T-cell (primary cell): ENCODE measurements around the gene LRRC36. TPM values are rescaled to one million over a fixed set of nuclear protein-coding genes. Genes with fewer than 3 reads are reported as not detected.
A peak's percentile ranks its signal among the peaks of the same experiment; 100 is the strongest.

Source experiments
- ATAC-seq, 4 experiments: fragments of 200-7000 bp in 3 of 4; fragments of 150-1000 bp in 1 of 4; cut with Tn5 transposase; replicated peaks in 1 of 4; 1 replicate in 3 of 4; 2 replicates in 1 of 4; pipeline ENCODE4 v1.10.0; 2021; ENCODE audit warnings: moderate library complexity in 3 of 4, mild to moderate bottlenecking in 2 of 4, moderate number of reproducible peaks in 1 of 4
- CTCF ChIA-PET, 2 donors: fragments of 300-600 bp; sonication (Branson Sonifier 250); formaldehyde crosslinking; loops; one replicate each; lab custom pipeline; 2022; ENCODE audit warnings: antibody characterized with exemption in 2 of 2; lab: Charles Lee
- POLR2A ChIA-PET, 2 donors: fragments of 300-600 bp; sonication (Branson Sonifier 250); formaldehyde crosslinking; loops; one replicate each; lab custom pipeline; 2022; ENCODE audit warnings: antibody characterized with exemption in 2 of 2; lab: Charles Lee
- DNase-seq, 35 experiments: peaks; one replicate each; pipeline versions ENCODE4 v3.0.0 to v3.0.0-alpha.2; 2013 to 2023
- H3K27ac ChIP-seq: one replicate; pipeline ENCODE4 v1.5.1; 2013; ENCODE audit warnings: low read length
- H3K27me3 ChIP-seq, 2 experiments: replicated peaks in 1 of 2; 1 replicate in 1 of 2; 2 replicates in 1 of 2; pipeline versions ENCODE4 v1.6.1 to v1.7.0; 2013; ENCODE audit warnings: low read length in 1 of 2, mixed read lengths in 1 of 2; ENCODE audit not compliant: control insufficient read depth in 2 of 2, insufficient read depth in 2 of 2; ENCODE audit errors: extremely low read depth in 1 of 2
- H3K36me3 ChIP-seq, 2 donors: 1 replicate in 1 of 2; 2 replicates in 1 of 2; pipeline versions ENCODE4 v1.6.1 to v1.7.0; 2013; ENCODE audit warnings: low read length in 1 of 2; ENCODE audit not compliant: control insufficient read depth in 2 of 2, insufficient read depth in 1 of 2; ENCODE audit errors: extremely low read depth in 1 of 2
- H3K4me1 ChIP-seq, 2 experiments: 1 replicate in 1 of 2; 2 replicates in 1 of 2; pipeline versions ENCODE4 v1.6.1 to v1.7.0; 2013; ENCODE audit warnings: low read length in 2 of 2, mixed read lengths in 1 of 2; ENCODE audit not compliant: insufficient read depth in 2 of 2, control insufficient read depth in 1 of 2; ENCODE audit errors: extremely low read depth in 1 of 2
- H3K4me3 ChIP-seq, 2 donors: 1 replicate in 1 of 2; 2 replicates in 1 of 2; pipeline versions ENCODE4 v1.5.1 to v1.7.0; 2013; ENCODE audit warnings: mild to moderate bottlenecking in 2 of 2, low read length in 1 of 2, moderate library complexity in 1 of 2; ENCODE audit not compliant: control insufficient read depth in 1 of 2; ENCODE audit errors: extremely low read depth in 1 of 2
- H3K9me3 ChIP-seq: 2 replicates; pipeline ENCODE4 v1.7.0; 2013
- H3K27ac Mint-ChIP-seq, 2 donors: one replicate each; pipeline ENCODE4 v1.8.0; 2020 to 2021; ENCODE audit warnings: mild to moderate bottlenecking in 2 of 2, mixed read lengths in 2 of 2
- H3K27me3 Mint-ChIP-seq, 2 donors: one replicate each; pipeline ENCODE4 v1.8.0; 2021 to 2022; ENCODE audit warnings: mixed read lengths in 2 of 2
- H3K36me3 Mint-ChIP-seq: one replicate; pipeline ENCODE4 v1.8.0; 2021; ENCODE audit warnings: mixed read lengths
- H3K4me1 Mint-ChIP-seq, 3 donors: one replicate each; pipeline ENCODE4 v1.8.0; 2020 to 2022; ENCODE audit warnings: mixed read lengths in 3 of 3, mild to moderate bottlenecking in 1 of 3
- H3K4me3 Mint-ChIP-seq, 3 donors: one replicate each; pipeline ENCODE4 v1.8.0; 2020 to 2022; ENCODE audit warnings: mild to moderate bottlenecking in 3 of 3, mixed read lengths in 3 of 3, moderate library complexity in 3 of 3
- H3K9me3 Mint-ChIP-seq, 3 donors: one replicate each; pipeline ENCODE4 v1.8.0; 2020 to 2022; ENCODE audit warnings: mixed read lengths in 3 of 3
- WGBS: methylation state at CpG from one replicate; pipeline ENCODE4 v1.1.5; 2013; ENCODE audit warnings: missing lambda C conversion rate; ENCODE audit not compliant: insufficient coverage; 5-methylcytosine and 5-hydroxymethylcytosine counted together
- total RNA-seq, 35 experiments: library from RNA in 6 of 35; stranded (reverse) in 6 of 35; fragments of 120-200 nt in 1 of 35; gene quantifications; one replicate each; pipeline versions ENCODE4 v1.2.1 to v1.2.4 and lab custom pipeline; 2013 to 2026

Gene LRRC36
- total RNA-seq, 5 donors from 2014 or later (not counting 1 experiment from before 2014, with no cell fraction given): not detected

GRCh38 chr16:67280090-67281015, 46.3 kb upstream of the LRRC36 start:
- ChIA-PET POLR2A (no interaction called here), CTCF (interaction anchor here in 1 of 2 donors (0.6 kb wide), 2 partner anchors 106 to 183 kb away, joined by 3 to 5 read pairs; no protein-coding TSS in a partner anchor)
- peaks cover 9% of the 10 kb centered on the region for H3K36me3 Mint-ChIP-seq
- peaks cover 9 to 21% of the 10 kb centered on the region in 2 donors for H3K36me3 ChIP-seq
- ATAC-seq (no peak), DNase-seq (no peak)
- 97% methylated on average over 13 of the region's 15 CpGs for WGBS
- H3K27me3 ChIP-seq: no peaks in the 10 kb centered on the region
- H3K4me1 ChIP-seq: peaks cover 6 to 24% of the 10 kb centered on the region in 2 experiments
- H3K9me3 ChIP-seq: no peaks in the 10 kb centered on the region
- peak overlapping the region; percentile 39 to 77 (median 44) for H3K4me3 Mint-ChIP-seq
- no peaks in the 10 kb centered on the region for H3K9me3 Mint-ChIP-seq
- H3K27me3 Mint-ChIP-seq: no peaks in the 10 kb centered on the region
- peak overlapping the region in 1 of 2 donors; percentile 11 for H3K27ac Mint-ChIP-seq
- H3K4me1 Mint-ChIP-seq: peaks cover 9 to 17% (median 14%) of the 10 kb centered on the region in 3 donors
- peak overlapping the region; percentile 15 to 23 for H3K4me3 ChIP-seq
- no peak overlapping the region for H3K27ac ChIP-seq

- H3K4me3 Mint-ChIP-seq: peak overlapping the region in 1 of 3 donors; percentile 13
- H3K27ac ChIP-seq: no peak overlapping the region
- CTCF ChIA-PET: interaction anchor here (0.6 to 0.7 kb wide), 3 partner anchors 14 to 833 kb away, joined by 3 read pairs; no protein-coding TSS in a partner anchor
- H3K27me3 ChIP-seq: no peaks in the 10 kb centered on the region
- POLR2A ChIA-PET: no interaction called here
- H3K4me3 ChIP-seq: no peak overlapping the region
- DNase-seq: no peak
- WGBS: 83% methylated on average over 10 of the region's 14 CpGs
- no peak for ATAC-seq
- peaks cover 9 to 12% (median 10%) of the 10 kb centered on the region in 3 donors for H3K4me1 Mint-ChIP-seq
- H3K27ac Mint-ChIP-seq: no peak overlapping the region
- peaks cover 3% of the 10 kb centered on the region for H3K36me3 Mint-ChIP-seq
- no peaks in the 10 kb centered on the region for H3K27me3 Mint-ChIP-seq
- no peaks in the 10 kb centered on the region for H3K9me3 Mint-ChIP-seq
- H3K9me3 ChIP-seq: no peaks in the 10 kb centered on the region
- peaks cover 0 to 22% of the 10 kb centered on the region in 2 donors for H3K36me3 ChIP-seq
- H3K4me1 ChIP-seq: peaks cover 6 to 24% of the 10 kb centered on the region in 2 experiments
Observed at GRCh38 chr16:67281536-67282446, 44.8 kb upstream of the LRRC36 start.

- Histone ChIP-seq H3K27ac (no peak overlapping the region), H3K4me1 (peaks cover 6 to 24% of the 10 kb centered on the region in 2 experiments), H3K4me3 (no peak overlapping the region), H3K9me3 (no peaks in the 10 kb centered on the region), H3K27me3 (no peaks in the 10 kb centered on the region), H3K36me3 (peaks cover 0 to 22% of the 10 kb centered on the region in 2 donors)
- ATAC-seq (no peak), DNase-seq (no peak)
- Mint-ChIP-seq H3K27me3 (no peaks in the 10 kb centered on the region), H3K4me1 (peaks cover 9 to 10% (median 10%) of the 10 kb centered on the region in 3 donors), H3K36me3 (peaks cover 2% of the 10 kb centered on the region), H3K27ac (no peak overlapping the region), H3K4me3 (no peak overlapping the region), H3K9me3 (no peaks in the 10 kb centered on the region)
- ChIA-PET CTCF (no interaction called here), POLR2A (interaction anchor here in 1 of 2 donors (0.6 kb wide), 1 partner anchor 323 kb away, joined by 5 read pairs; no protein-coding TSS in a partner anchor)
- 94% methylated on average over 10 of the region's 10 CpGs for WGBS
Observed at GRCh38 chr16:67282447-67282805, 44.2 kb upstream of the LRRC36 start.

- Mint-ChIP-seq H3K4me3 (no peak overlapping the region), H3K36me3 (no peaks in the 10 kb centered on the region), H3K4me1 (peaks cover 4 to 9% (median 6%) of the 10 kb centered on the region in 3 donors), H3K27ac (no peak overlapping the region), H3K27me3 (no peaks in the 10 kb centered on the region), H3K9me3 (no peaks in the 10 kb centered on the region)
- no peaks in the 10 kb centered on the region for H3K27me3 ChIP-seq
- no peaks in the 10 kb centered on the region for H3K9me3 ChIP-seq
- H3K4me3 ChIP-seq: no peak overlapping the region
- peaks cover 0 to 22% of the 10 kb centered on the region in 2 donors for H3K36me3 ChIP-seq
- WGBS: 91% methylated on average over 7 of the region's 7 CpGs
- H3K4me1 ChIP-seq: peaks cover 2 to 17% of the 10 kb centered on the region in 2 experiments
- ATAC-seq: no peak
- no peak overlapping the region for H3K27ac ChIP-seq
- ChIA-PET POLR2A (interaction anchor here in 1 of 2 donors (0.6 kb wide), 1 partner anchor 324 kb away, joined by 5 read pairs; no protein-coding TSS in a partner anchor), CTCF (no interaction called here)
- no peak for DNase-seq
Observed at GRCh38 chr16:67283039-67283825, 43.4 kb upstream of the LRRC36 start.

GRCh38 chr16:67283826-67284555, 42.6 kb upstream of the LRRC36 start:
- no peak for DNase-seq

More at GRCh38 chr16:67283826-67284555, 42.6 kb upstream of the LRRC36 start:
- POLR2A ChIA-PET: interaction anchor here in 1 of 2 donors (0.6 kb wide), 1 partner anchor 24 kb away, joined by 11 read pairs; no protein-coding TSS in a partner anchor
- ATAC-seq: no peak
- Mint-ChIP-seq H3K27me3 (no peaks in the 10 kb centered on the region), H3K36me3 (no peaks in the 10 kb centered on the region), H3K4me3 (no peak overlapping the region), H3K27ac (no peak overlapping the region), H3K9me3 (no peaks in the 10 kb centered on the region), H3K4me1 (peaks cover 0 to 5% (median 3%) of the 10 kb centered on the region in 3 donors)
- no peak overlapping the region for H3K27ac ChIP-seq
- CTCF ChIA-PET: interaction anchor here (0.6 to 0.9 kb wide), 2 partner anchors 11 to 361 kb away, joined by 3 to 11 read pairs; no protein-coding TSS in a partner anchor
- H3K27me3 ChIP-seq: no peaks in the 10 kb centered on the region
- WGBS: 93% methylated on average over 17 of the region's 21 CpGs
- H3K9me3 ChIP-seq: no peaks in the 10 kb centered on the region
- peaks cover 0 to 22% of the 10 kb centered on the region in 2 donors for H3K36me3 ChIP-seq
- peaks cover 0 to 15% of the 10 kb centered on the region in 2 experiments for H3K4me1 ChIP-seq
- no peak overlapping the region for H3K4me3 ChIP-seq
